EL (cell line): ENCODE results near the gene CEP95.
A peak's percentile ranks its signal among the peaks of the same experiment; 100 is the strongest.

Experiments
- DNase-seq: peaks from one replicate; pipeline ENCODE4 v3.0.0-alpha.2; 2016

Gene CEP95

GRCh38 chr17:64520359-64520758 lies 13.6 kb downstream of the CEP95 start:
- no peak for DNase-seq

GRCh38 chr17:64527914-64528313 lies 21.1 kb downstream of the CEP95 start:
- DNase-seq = no peak

- no peak for DNase-seq
Measured at GRCh38 chr17:64529221-64529620, 22.4 kb downstream of the CEP95 start.

- no peak for DNase-seq
Measured at GRCh38 chr17:64531955-64532371, 25.2 kb downstream of the CEP95 start.

GRCh38 chr17:64532409-64532808 lies 25.6 kb downstream of the CEP95 start:
- no peak for DNase-seq

- no peak for DNase-seq
Measured at GRCh38 chr17:64533784-64534183, 27.0 kb downstream of the CEP95 start.

- peak; percentile 30 for DNase-seq
Measured at GRCh38 chr17:64534187-64534586, 27.4 kb downstream of the CEP95 start.

GRCh38 chr17:64535357-64535756 lies 28.6 kb downstream of the CEP95 start:
- DNase-seq = no peak

- no peak for DNase-seq
Measured at GRCh38 chr17:64536913-64537312, 30.1 kb downstream of the CEP95 start.

- DNase-seq = no peak
Measured at GRCh38 chr17:64537488-64537887, 30.7 kb downstream of the CEP95 start.

- DNase-seq = no peak
Measured at GRCh38 chr17:64538508-64539130, 31.8 kb downstream of the CEP95 start.

GRCh38 chr17:64540118-64540776 lies 33.5 kb downstream of the CEP95 start:
- DNase-seq = no peak

- no peak for DNase-seq
Measured at GRCh38 chr17:64544742-64545141, 38.0 kb downstream of the CEP95 start.

- DNase-seq = no peak
Measured at GRCh38 chr17:64546716-64547115, 39.9 kb downstream of the CEP95 start.

GRCh38 chr17:64547319-64547718 lies 40.5 kb downstream of the CEP95 start:
- DNase-seq = no peak

GRCh38 chr17:64551461-64551860 lies 44.7 kb downstream of the CEP95 start:
- DNase-seq = no peak

GRCh38 chr17:64554028-64554637 lies 47.4 kb downstream of the CEP95 start:
- DNase-seq = no peak

GRCh38 chr17:64555281-64555680 lies 48.5 kb downstream of the CEP95 start:
- DNase-seq = no peak

GRCh38 chr17:64564098-64564497 lies 57.3 kb downstream of the CEP95 start:
- no peak for DNase-seq

GRCh38 chr17:64565563-64565962 lies 58.8 kb downstream of the CEP95 start:
- DNase-seq = no peak

- no peak for DNase-seq
Measured at GRCh38 chr17:64571746-64572145, 65.0 kb downstream of the CEP95 start.

- peak; percentile 78 for DNase-seq
Measured at GRCh38 chr17:64572682-64573154, 65.9 kb downstream of the CEP95 start.

- DNase-seq = peak; percentile 32
Measured at GRCh38 chr17:64573214-64573613, 66.4 kb downstream of the CEP95 start.

GRCh38 chr17:64574646-64575045 lies 67.9 kb downstream of the CEP95 start:
- no peak for DNase-seq
